Gastroesophageal sphincter (tissue), 3 donors: ENCODE results near the gene GBX1.

Experiments
- CTCF ChIP-seq, 4 experiments: fragments of 200-600 bp in 2 of 4; fragments of 450-650 bp in 2 of 4; sonication (generic) in 1 of 4; IDR thresholded peaks; one replicate each; pipeline ENCODE4 v1.5.1; 2017 to 2019; ENCODE audit warnings: antibody characterized with exemption in 4 of 4, mild to moderate bottlenecking in 2 of 4, moderate library complexity in 2 of 4
- POLR2A ChIP-seq, 2 donors: fragments of 450-650 bp; IDR thresholded peaks; one replicate each; pipeline ENCODE4 v1.6.1; 2017; ENCODE audit warnings: antibody characterized with exemption in 2 of 2, mild to moderate bottlenecking in 2 of 2, moderate library complexity in 1 of 2
- POLR2AphosphoS5 ChIP-seq: sonication (generic); formaldehyde crosslinking; IDR thresholded peaks from one replicate; pipeline ENCODE4 v1.6.1; 2017; ENCODE audit warnings: antibody characterized with exemption

GRCh38 chr7:151121380-151122170, 45.9 kb downstream of the GBX1 start:
- TF ChIP-seq CTCF (IDR thresholded peaks at IDR 0.05) (no peak), POLR2A (IDR thresholded peaks at IDR 0.05) (no peak), POLR2AphosphoS5 (no peak)
